ENCODE data around the gene IKBKE.

GRCh38 chr1:206503591-206504362 is 33.5 kb downstream of the IKBKE start:
- no peak for TF ChIP-seq CTCF (IDR thresholded peaks at IDR 0.05)
- no peak for TF ChIP-seq REST (IDR thresholded peaks at IDR 0.05; ENCODE audit: insufficient read depth in 1 of 2, low read depth in 2 of 2, low read length in 1 of 2)
- TF ChIP-seq SIN3A (IDR thresholded peaks at IDR 0.05; ENCODE audit: borderline replicate concordance, insufficient read depth, low read depth, low read length) = no peak
- no peak for TF ChIP-seq POLR2AphosphoS5 (IDR thresholded peaks at IDR 0.05; ENCODE audit: low read depth, low read length)
